Loucy (cell line): ENCODE results near the gene CACNA2D1.

Experiments used
- EZH2phosphoT487 ChIP-seq: fragments of 200-600 bp; IDR thresholded peaks from 2 replicates; pipeline ENCODE4 v1.6.1; 2018; ENCODE audit warnings: antibody characterized with exemption, mild to moderate bottlenecking, moderate library complexity, borderline replicate concordance
- TF ChIP-seq, protein P1 (sequence below): fragments of 200-600 bp; sonication (generic); conservative IDR thresholded peaks from 2 replicates; pipeline ENCODE4 v1.5.1; 2014; ENCODE audit warnings: mild to moderate bottlenecking, antibody characterized with exemption, low read length

DNA sequence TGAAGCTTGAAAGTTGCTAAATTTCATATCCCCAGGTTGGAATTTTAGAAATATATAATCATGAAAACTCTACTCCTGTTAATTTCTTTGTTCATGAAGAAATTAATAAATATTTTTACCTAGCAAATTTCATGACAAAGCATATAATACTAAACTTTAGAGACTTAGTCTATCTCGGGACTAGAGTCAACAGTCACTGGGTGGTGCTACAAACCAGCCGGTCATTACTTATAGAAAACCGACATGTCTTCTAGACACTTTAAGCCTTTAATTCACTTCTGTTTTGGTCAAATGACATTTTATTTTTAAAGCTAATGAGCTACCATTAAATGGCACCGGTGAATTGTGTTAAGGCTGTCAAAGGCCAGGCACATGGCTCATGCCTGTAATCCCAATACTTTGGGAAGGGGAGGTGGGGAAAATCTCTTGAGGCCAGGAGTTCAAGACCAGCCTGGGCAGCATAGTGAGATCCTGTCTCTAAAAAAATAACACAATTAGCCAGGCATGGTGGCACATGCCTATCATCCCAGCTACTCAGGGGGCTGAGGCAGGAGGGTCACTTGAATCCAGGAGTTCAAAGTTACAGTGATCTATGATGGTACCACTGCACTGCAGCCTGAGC lies 270.1 kb downstream of the CACNA2D1 start:
- TF ChIP-seq, protein P1, sequence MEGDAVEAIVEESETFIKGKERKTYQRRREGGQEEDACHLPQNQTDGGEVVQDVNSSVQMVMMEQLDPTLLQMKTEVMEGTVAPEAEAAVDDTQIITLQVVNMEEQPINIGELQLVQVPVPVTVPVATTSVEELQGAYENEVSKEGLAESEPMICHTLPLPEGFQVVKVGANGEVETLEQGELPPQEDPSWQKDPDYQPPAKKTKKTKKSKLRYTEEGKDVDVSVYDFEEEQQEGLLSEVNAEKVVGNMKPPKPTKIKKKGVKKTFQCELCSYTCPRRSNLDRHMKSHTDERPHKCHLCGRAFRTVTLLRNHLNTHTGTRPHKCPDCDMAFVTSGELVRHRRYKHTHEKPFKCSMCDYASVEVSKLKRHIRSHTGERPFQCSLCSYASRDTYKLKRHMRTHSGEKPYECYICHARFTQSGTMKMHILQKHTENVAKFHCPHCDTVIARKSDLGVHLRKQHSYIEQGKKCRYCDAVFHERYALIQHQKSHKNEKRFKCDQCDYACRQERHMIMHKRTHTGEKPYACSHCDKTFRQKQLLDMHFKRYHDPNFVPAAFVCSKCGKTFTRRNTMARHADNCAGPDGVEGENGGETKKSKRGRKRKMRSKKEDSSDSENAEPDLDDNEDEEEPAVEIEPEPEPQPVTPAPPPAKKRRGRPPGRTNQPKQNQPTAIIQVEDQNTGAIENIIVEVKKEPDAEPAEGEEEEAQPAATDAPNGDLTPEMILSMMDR = 0 out of 2 replicates have a peak, but pooled peaks have one; percentile 17
- no peak for TF ChIP-seq EZH2phosphoT487
